ENCODE data around the gene FOXP1.

FOXP1 gene

GRCh38 chr3:71086777-71087142, 496.8 kb downstream of the FOXP1 start:
- Histone ChIP-seq H3K4me3 (ENCODE audit: low read depth in 1 of 5, low read length in 5 of 5) (no peak overlapping the region), H3K36me3 (ENCODE audit: control insufficient read depth in 5 of 5, insufficient read depth in 5 of 5, low read length in 5 of 5) (no peaks in the 10 kb centered on the region), H3K4me1 (ENCODE audit: control insufficient read depth in 5 of 5, insufficient read depth in 5 of 5, low read length in 5 of 5) (peaks cover 0 to 8% (median 5%) of the 10 kb centered on the region in 5 donors), H3K27ac (ENCODE audit: low read depth, low read length) (no peak overlapping the region), H3K9me3 (ENCODE audit: control insufficient read depth in 5 of 5, low read length in 5 of 5) (no peaks in the 10 kb centered on the region), H3K9ac (ENCODE audit: low read length in 5 of 5) (no peak overlapping the region), H3K27me3 (ENCODE audit: control insufficient read depth in 5 of 5, insufficient read depth in 4 of 5, low read length in 5 of 5) (no peaks in the 10 kb centered on the region)

GRCh38 chr3:71083726-71084131, 499.8 kb downstream of the FOXP1 start:
- Histone ChIP-seq H3K36me3 (ENCODE audit: control insufficient read depth in 5 of 5, insufficient read depth in 5 of 5, low read length in 5 of 5) (no peaks in the 10 kb centered on the region), H3K4me3 (ENCODE audit: low read depth in 1 of 5, low read length in 5 of 5) (no peak overlapping the region), H3K27ac (ENCODE audit: low read depth, low read length) (no peak overlapping the region), H3K4me1 (ENCODE audit: control insufficient read depth in 5 of 5, insufficient read depth in 5 of 5, low read length in 5 of 5) (peaks cover 0 to 2% (median 0%) of the 10 kb centered on the region in 5 donors), H3K9ac (ENCODE audit: low read length in 5 of 5) (no peak overlapping the region), H3K27me3 (ENCODE audit: control insufficient read depth in 5 of 5, insufficient read depth in 4 of 5, low read length in 5 of 5) (no peaks in the 10 kb centered on the region), H3K9me3 (ENCODE audit: control insufficient read depth in 5 of 5, low read length in 5 of 5) (no peaks in the 10 kb centered on the region)

DNA sequence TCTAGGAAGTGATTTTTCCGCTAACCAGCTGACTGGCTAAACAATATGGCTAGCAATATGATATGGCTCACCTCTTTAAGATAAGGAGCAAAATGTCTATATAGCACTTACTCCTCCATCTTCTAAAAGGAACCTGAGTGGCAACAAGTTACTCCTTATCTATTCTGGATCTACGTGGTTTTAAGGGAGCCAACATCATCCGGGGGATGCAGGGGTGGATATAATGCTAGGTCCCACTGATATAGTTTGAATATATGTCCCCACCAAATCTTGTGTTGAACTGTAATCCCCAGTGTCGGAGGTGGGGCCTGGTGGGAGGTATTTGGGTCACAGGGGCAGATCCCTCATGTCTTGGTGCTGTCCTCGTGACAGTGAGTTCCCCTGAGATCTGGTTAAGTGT, 500.7 kb downstream of the FOXP1 start:
- Histone ChIP-seq H3K4me1 (ENCODE audit: control insufficient read depth in 5 of 5, insufficient read depth in 5 of 5, low read length in 5 of 5) (peaks cover 0 to 2% (median 0%) of the 10 kb centered on the region in 5 donors), H3K4me3 (ENCODE audit: low read depth in 1 of 5, low read length in 5 of 5) (no peak overlapping the region), H3K9me3 (ENCODE audit: control insufficient read depth in 5 of 5, low read length in 5 of 5) (no peaks in the 10 kb centered on the region), H3K27ac (ENCODE audit: low read depth, low read length) (no peak overlapping the region), H3K9ac (ENCODE audit: low read length in 5 of 5) (no peak overlapping the region), H3K27me3 (ENCODE audit: control insufficient read depth in 5 of 5, insufficient read depth in 4 of 5, low read length in 5 of 5) (no peaks in the 10 kb centered on the region), H3K36me3 (ENCODE audit: control insufficient read depth in 5 of 5, insufficient read depth in 5 of 5, low read length in 5 of 5) (no peaks in the 10 kb centered on the region)

- H3K4me3 ChIP-seq (ENCODE audit: low read depth in 1 of 5, low read length in 5 of 5): no peak overlapping the region
- H3K27me3 ChIP-seq (ENCODE audit: control insufficient read depth in 5 of 5, insufficient read depth in 4 of 5, low read length in 5 of 5): no peaks in the 10 kb centered on the region
- H3K9ac ChIP-seq (ENCODE audit: low read length in 5 of 5): no peak overlapping the region
- peaks cover 0 to 8% (median 0%) of the 10 kb centered on the region in 5 donors for H3K4me1 ChIP-seq (ENCODE audit: control insufficient read depth in 5 of 5, insufficient read depth in 5 of 5, low read length in 5 of 5)
- H3K27ac ChIP-seq (ENCODE audit: low read depth, low read length): no peak overlapping the region
- H3K9me3 ChIP-seq (ENCODE audit: control insufficient read depth in 5 of 5, low read length in 5 of 5): no peaks in the 10 kb centered on the region
- H3K36me3 ChIP-seq (ENCODE audit: control insufficient read depth in 5 of 5, insufficient read depth in 5 of 5, low read length in 5 of 5): no peaks in the 10 kb centered on the region
Measured at GRCh38 chr3:71080517-71081083, 502.9 kb downstream of the FOXP1 start.

- no peaks in the 10 kb centered on the region for H3K9me3 ChIP-seq (ENCODE audit: control insufficient read depth in 5 of 5, low read length in 5 of 5)
- peaks cover 0 to 8% (median 0%) of the 10 kb centered on the region in 5 donors for H3K4me1 ChIP-seq (ENCODE audit: control insufficient read depth in 5 of 5, insufficient read depth in 5 of 5, low read length in 5 of 5)
- no peaks in the 10 kb centered on the region for H3K27me3 ChIP-seq (ENCODE audit: control insufficient read depth in 5 of 5, insufficient read depth in 4 of 5, low read length in 5 of 5)
- H3K27ac ChIP-seq (ENCODE audit: low read depth, low read length): no peak overlapping the region
- H3K4me3 ChIP-seq (ENCODE audit: low read depth in 1 of 5, low read length in 5 of 5): no peak overlapping the region
- no peaks in the 10 kb centered on the region for H3K36me3 ChIP-seq (ENCODE audit: control insufficient read depth in 5 of 5, insufficient read depth in 5 of 5, low read length in 5 of 5)
- H3K9ac ChIP-seq (ENCODE audit: low read length in 5 of 5): no peak overlapping the region
Measured at GRCh38 chr3:71078723-71079525, 504.6 kb downstream of the FOXP1 start.

DNA sequence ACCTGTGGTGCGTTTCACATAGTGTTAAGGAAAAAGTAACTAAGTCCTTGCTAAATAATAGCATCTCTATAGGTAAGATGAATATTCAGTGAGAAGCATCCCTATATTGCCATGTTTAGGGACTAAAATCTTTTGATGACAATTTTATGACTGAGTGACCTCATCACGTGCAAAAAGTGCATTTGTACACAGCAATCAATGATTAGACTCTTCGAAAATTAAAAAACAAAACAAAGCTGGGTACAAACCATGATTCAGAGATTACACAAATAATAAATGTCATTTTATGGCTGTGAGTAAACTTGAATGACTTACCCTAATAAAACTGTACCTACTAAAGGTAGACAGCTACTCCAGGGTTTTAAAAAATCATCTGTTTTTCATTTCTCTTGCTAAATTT, 505.3 kb downstream of the FOXP1 start:
- Histone ChIP-seq H3K36me3 (ENCODE audit: control insufficient read depth in 5 of 5, insufficient read depth in 5 of 5, low read length in 5 of 5) (no peaks in the 10 kb centered on the region), H3K4me3 (ENCODE audit: low read depth in 1 of 5, low read length in 5 of 5) (no peak overlapping the region), H3K9ac (ENCODE audit: low read length in 5 of 5) (no peak overlapping the region), H3K27ac (ENCODE audit: low read depth, low read length) (no peak overlapping the region), H3K4me1 (ENCODE audit: control insufficient read depth in 5 of 5, insufficient read depth in 5 of 5, low read length in 5 of 5) (peaks cover 0 to 9% (median under 1%) of the 10 kb centered on the region in 5 donors), H3K9me3 (ENCODE audit: control insufficient read depth in 5 of 5, low read length in 5 of 5) (no peaks in the 10 kb centered on the region), H3K27me3 (ENCODE audit: control insufficient read depth in 5 of 5, insufficient read depth in 4 of 5, low read length in 5 of 5) (no peaks in the 10 kb centered on the region)

- peaks cover 0 to 20% (median 11%) of the 10 kb centered on the region in 5 donors for H3K4me1 ChIP-seq (ENCODE audit: control insufficient read depth in 5 of 5, insufficient read depth in 5 of 5, low read length in 5 of 5)
- H3K4me3 ChIP-seq (ENCODE audit: low read depth in 1 of 5, low read length in 5 of 5): no peak overlapping the region
- H3K27ac ChIP-seq (ENCODE audit: low read depth, low read length): no peak overlapping the region
- no peak overlapping the region for H3K9ac ChIP-seq (ENCODE audit: low read length in 5 of 5)
- H3K27me3 ChIP-seq (ENCODE audit: control insufficient read depth in 5 of 5, insufficient read depth in 4 of 5, low read length in 5 of 5): no peaks in the 10 kb centered on the region
- H3K9me3 ChIP-seq (ENCODE audit: control insufficient read depth in 5 of 5, low read length in 5 of 5): no peaks in the 10 kb centered on the region
- no peaks in the 10 kb centered on the region for H3K36me3 ChIP-seq (ENCODE audit: control insufficient read depth in 5 of 5, insufficient read depth in 5 of 5, low read length in 5 of 5)
Measured at GRCh38 chr3:71077070-71077469, 506.5 kb downstream of the FOXP1 start.

GRCh38 chr3:71076361-71077002, 507.0 kb downstream of the FOXP1 start:
- H3K27ac ChIP-seq (ENCODE audit: low read depth, low read length): no peak overlapping the region
- no peaks in the 10 kb centered on the region for H3K36me3 ChIP-seq (ENCODE audit: control insufficient read depth in 5 of 5, insufficient read depth in 5 of 5, low read length in 5 of 5)
- peaks cover 0 to 20% (median 15%) of the 10 kb centered on the region in 5 donors for H3K4me1 ChIP-seq (ENCODE audit: control insufficient read depth in 5 of 5, insufficient read depth in 5 of 5, low read length in 5 of 5)

GRCh38 chr3:71075494-71075893, 508.0 kb downstream of the FOXP1 start:
- no peaks in the 10 kb centered on the region for H3K9me3 ChIP-seq (ENCODE audit: control insufficient read depth in 5 of 5, low read length in 5 of 5)
- H3K36me3 ChIP-seq (ENCODE audit: control insufficient read depth in 5 of 5, insufficient read depth in 5 of 5, low read length in 5 of 5): no peaks in the 10 kb centered on the region
- no peaks in the 10 kb centered on the region for H3K27me3 ChIP-seq (ENCODE audit: control insufficient read depth in 5 of 5, insufficient read depth in 4 of 5, low read length in 5 of 5)
- no peak overlapping the region for H3K27ac ChIP-seq (ENCODE audit: low read depth, low read length)
- no peak overlapping the region for H3K4me3 ChIP-seq (ENCODE audit: low read depth in 1 of 5, low read length in 5 of 5)
- peaks cover 0 to 20% (median 16%) of the 10 kb centered on the region in 5 donors for H3K4me1 ChIP-seq (ENCODE audit: control insufficient read depth in 5 of 5, insufficient read depth in 5 of 5, low read length in 5 of 5)
- H3K9ac ChIP-seq (ENCODE audit: low read length in 5 of 5): no peak overlapping the region

More at GRCh38 chr3:71076361-71077002, 507.0 kb downstream of the FOXP1 start:
- H3K4me3 ChIP-seq (ENCODE audit: low read depth in 1 of 5, low read length in 5 of 5): no peak overlapping the region
- H3K9ac ChIP-seq (ENCODE audit: low read length in 5 of 5): no peak overlapping the region
- H3K9me3 ChIP-seq (ENCODE audit: control insufficient read depth in 5 of 5, low read length in 5 of 5): no peaks in the 10 kb centered on the region
- H3K27me3 ChIP-seq (ENCODE audit: control insufficient read depth in 5 of 5, insufficient read depth in 4 of 5, low read length in 5 of 5): no peaks in the 10 kb centered on the region

DNA sequence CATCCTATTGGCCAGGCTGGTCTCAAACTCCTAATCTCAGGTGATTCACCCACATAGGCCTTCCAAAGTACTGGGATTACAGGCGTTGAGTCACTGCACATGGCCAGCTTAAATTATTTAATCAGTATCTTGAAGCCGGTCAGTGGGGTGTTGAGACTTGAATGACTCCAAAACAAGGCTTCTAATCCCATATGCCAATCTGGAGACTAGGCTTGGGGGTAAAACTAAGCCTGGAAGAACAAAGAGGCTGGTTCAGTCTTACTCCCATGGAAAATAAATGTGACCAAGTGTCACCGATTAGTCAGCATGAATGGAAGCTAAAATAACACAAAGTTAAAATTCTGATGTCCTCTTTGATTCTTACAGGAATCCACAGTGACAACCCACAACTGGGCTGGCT, 509.1 kb downstream of the FOXP1 start:
- Histone ChIP-seq H3K27ac (ENCODE audit: low read depth, low read length) (no peak overlapping the region), H3K4me3 (ENCODE audit: low read depth in 1 of 5, low read length in 5 of 5) (no peak overlapping the region), H3K27me3 (ENCODE audit: control insufficient read depth in 5 of 5, insufficient read depth in 4 of 5, low read length in 5 of 5) (no peaks in the 10 kb centered on the region), H3K9ac (ENCODE audit: low read length in 5 of 5) (no peak overlapping the region), H3K9me3 (ENCODE audit: control insufficient read depth in 5 of 5, low read length in 5 of 5) (no peaks in the 10 kb centered on the region), H3K36me3 (ENCODE audit: control insufficient read depth in 5 of 5, insufficient read depth in 5 of 5, low read length in 5 of 5) (no peaks in the 10 kb centered on the region), H3K4me1 (ENCODE audit: control insufficient read depth in 5 of 5, insufficient read depth in 5 of 5, low read length in 5 of 5) (peaks cover 0 to 30% (median 26%) of the 10 kb centered on the region in 5 donors)

Measured in subcutaneous abdominal adipose tissue (tissue), 5 donors.